CD4-positive, alpha-beta T cell treated with Interleukin-2 at 100 ng/mL for 4 hours (primary cell): ENCODE measurements around the gene MAP1B.

ENCODE experiments used
- DNase-seq: peaks from one replicate; pipeline ENCODE4 v3.0.0-alpha.2; 2020; ENCODE audit warnings: low spot score

Gene MAP1B

DNA sequence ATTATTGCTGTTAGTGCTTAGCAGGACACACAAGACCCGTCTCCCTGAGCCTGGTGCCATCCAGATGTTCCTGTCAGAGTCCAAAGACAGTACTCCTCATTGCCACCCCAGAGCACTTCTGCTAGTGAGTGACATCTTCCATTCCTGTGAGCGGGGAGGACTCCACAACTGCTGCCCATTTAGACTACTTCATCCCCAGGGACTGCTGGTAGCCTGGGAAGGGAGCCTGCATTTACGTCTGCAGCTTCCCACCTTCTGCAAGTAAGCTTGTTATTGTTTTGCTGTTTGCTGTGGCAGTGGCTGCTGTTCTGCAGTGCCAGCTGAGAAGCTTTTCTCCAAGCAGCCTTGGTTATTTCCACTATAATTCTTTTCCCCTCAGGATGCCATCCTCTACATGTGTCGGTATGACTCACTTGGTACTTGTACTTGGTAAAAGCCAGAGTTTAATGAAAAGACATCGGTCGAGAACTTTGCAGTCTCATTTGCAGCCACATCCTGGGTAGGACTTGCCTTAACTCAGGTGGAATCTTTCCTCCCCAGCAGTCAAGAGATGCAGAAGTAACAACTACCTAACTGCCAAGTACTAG is 10.6 kb upstream of the MAP1B start:
- DNase-seq, result no peak

DNA sequence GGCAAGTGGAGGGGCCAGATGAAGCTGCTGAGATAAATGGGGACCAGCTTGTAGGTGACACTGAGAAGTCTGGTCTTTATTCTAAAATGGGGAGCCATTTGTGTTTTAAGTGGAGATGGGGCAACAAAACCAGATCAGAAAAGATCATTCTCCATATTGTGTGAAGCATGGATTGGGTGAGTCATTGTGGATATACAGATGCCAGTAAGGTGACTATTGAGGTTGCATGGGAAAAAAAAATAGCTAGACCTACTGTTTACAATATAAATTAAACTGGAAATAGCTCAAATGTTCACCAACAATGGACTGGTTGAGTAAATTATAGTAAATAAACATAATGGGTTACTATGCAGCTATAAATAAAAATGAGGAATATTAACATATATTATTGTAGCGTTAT is 5.4 kb upstream of the MAP1B start:
- DNase-seq, result no peak

DNA sequence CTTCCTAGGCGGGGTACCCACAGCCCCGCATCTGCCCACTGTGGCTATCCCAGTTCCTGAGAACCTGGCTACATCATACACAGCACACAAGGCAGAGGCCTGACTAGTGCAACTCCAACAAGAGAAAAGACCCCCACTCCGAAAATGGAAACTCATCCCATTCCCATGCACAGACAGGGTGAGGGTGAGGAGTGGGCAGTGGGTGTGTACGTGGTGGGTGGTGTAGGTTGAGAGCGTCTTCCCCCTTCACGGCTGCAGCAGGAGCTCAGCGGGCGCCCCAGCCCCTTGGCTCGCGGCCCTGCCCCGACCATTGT is 501 bp upstream of the MAP1B start:
- DNase-seq, result no peak

DNA sequence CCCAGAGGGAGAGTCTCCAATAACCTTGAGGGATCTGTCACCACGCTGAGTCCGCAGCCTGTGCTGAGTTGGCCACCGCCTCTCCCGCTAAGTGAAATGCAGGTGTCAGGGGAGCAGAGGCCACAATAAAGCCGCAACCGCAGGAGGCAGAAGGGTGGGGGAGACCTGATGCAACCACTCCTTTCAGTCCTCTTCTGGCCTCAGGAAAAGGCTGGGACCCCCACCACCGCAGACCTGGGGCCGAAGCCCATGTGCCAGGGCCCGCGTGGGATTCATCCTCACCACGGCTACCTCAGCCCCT is 576 bp downstream of the MAP1B start:
- no peak for DNase-seq

DNA sequence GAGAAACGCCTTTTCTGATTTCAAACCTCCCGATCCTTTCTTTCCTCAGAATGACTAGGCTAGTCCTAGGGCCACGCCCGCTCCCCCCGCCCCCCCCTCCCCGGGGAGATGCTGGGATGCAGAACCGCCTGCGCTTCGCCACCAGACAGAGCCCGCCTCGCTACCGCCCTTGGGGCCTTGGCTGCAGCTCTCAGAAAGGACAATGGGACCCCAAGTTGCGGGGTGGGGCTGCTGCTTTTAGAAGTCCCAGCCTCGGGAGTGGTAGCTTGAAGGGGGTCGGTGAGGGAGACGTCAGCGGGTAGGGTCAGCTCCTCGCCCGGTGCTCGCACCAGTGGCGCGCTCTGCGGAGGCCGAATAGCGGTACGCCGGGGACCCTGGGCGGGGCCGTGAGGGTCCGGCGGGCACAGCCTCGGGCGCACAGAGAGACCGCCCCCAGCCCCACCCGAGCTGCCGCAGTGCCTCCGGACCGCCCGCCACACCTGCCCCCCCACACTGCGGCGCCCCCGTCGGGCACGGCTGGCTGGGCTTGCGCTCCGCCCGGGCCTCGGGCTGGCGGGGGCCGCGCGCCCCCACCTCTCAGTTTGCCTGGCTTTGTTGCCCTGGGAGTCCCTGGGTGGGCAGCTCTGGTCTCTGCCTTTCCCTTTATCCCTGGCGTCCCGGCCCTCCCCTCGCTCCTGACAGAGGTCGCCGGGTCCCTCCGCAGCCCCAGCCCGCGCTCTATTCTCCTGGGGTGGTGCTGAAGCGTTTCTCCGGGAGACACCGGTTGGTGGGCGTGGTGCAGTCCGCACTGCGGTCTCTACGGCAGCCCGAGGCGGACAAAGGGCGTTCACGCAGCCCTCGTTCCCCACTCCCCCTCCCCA is 1.2 kb downstream of the MAP1B start:
- no peak for DNase-seq

DNA sequence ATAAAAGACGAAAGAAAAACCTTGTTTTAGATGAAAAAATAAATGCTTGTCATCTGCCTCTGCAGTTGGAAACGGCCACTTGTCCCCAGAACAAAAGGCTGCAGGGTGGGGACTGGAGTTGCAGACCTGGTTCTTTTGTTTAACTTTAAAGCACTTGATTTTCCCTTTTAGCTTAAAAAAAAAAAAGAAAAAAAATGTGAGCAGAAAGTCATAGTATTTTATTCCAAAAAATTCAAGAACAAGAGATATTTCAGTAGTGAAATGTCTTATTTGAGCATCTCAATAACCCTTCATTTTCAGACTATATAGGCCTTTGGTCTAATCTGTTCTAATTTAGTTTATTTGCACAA is 1.8 kb downstream of the MAP1B start:
- no peak for DNase-seq

DNA sequence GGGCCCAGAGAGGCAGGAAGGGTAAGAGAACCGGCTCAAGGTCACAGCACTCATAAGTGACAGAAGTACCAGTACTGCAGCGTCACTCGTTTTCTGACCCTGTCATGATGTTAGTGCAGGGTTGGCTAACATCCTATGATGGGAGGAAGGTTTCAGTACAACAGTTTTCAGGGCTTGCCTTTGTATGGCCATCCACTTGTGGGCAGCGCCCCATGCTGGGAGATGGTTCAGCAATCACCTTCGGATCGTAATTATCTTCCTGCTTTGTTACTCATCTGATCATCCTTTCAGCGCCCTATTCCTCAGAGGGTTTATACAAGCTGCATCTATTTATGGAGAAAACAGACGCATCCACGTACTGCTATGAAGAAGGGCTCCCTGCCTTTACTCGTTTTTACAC is 2.4 kb downstream of the MAP1B start:
- no peak for DNase-seq

DNA sequence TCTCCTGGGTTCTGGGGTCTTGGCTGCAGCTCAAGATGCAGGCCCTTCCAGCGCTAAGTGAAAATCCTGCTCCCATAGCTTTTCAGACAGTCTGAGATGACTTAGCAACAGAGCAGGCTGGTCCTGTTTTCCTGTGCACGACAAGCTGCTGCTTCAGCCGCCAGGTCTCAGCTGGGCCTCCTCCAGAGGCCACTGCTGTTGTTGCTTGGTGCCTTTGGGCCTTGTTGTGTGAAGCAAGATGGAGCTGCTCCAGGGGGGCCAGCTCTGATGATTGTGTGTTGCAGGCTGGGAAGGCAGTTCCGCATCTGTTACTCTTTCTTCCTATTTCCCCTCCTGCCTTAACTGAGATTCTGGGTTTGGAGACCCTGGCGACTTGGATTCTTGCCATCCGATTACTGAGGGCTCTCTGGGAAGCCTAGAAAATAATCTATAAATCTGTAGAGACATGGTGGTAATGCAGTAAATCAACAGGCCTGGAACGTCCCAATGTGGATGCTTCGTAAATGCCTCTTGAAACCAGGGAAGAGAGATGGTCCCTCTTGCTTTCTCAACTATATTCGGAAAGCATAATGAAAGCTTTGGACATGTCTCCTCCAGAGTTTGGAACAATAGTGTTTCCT is 3.2 kb downstream of the MAP1B start:
- DNase-seq, result no peak

DNA sequence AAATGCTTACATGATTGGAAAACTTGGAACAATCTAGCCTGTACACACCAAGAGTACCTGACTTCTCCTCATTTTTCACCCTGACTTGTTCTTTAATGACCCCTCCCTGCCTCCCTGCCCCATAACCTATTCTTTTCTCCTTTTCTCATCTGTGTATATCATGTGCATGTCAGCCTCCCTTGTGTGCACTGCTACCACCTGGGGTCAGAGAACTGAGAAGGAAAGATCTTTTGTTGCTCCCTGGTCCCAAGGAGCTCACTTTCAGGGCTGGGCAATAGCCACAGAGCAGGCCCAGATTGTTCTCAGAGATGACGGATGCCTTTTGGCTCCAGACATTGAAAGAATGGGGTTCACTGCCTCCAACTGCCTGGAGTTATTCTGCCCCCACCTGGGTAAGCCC is 5.1 kb downstream of the MAP1B start:
- DNase-seq, result no peak

DNA sequence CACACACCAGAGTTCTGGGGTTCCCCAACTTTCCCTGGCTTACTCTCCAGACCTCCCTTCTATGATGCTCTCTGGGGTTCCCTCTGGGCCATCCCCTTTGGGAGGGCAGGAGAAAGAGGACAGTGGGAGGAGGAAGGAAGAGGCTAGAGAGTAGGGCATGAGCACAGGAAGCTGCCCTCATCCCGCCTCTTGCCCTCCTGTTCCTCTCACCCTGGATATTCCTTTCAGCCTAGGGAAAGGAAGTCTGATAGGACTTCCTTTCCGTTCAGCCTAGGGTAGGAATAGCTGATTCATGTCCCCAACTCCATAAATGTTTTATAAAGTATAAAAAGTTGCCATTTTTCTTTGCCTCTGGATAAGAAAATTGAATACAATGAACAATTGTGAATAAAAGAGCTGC is 7.4 kb downstream of the MAP1B start:
- no peak for DNase-seq

DNA sequence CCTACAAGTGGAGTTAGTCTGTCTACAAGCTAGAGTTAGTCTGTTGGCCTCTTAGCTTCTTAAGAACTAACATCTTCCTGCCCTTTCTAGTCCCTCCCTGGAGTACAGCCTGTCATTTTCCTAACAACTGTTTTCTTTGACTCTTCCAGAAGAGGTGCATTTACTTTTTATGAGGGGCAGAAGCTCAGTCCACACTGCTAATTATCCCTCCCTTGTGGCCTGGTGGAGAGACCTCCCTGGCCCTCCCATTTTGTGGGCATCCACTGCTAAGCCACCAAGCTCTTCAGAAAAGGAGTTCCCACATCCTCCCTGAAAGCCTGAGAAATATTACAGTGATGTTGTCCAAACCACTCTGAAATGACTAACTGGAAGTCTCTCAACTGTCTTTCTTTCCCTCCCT is 8.0 kb downstream of the MAP1B start:
- DNase-seq, result no peak

DNA sequence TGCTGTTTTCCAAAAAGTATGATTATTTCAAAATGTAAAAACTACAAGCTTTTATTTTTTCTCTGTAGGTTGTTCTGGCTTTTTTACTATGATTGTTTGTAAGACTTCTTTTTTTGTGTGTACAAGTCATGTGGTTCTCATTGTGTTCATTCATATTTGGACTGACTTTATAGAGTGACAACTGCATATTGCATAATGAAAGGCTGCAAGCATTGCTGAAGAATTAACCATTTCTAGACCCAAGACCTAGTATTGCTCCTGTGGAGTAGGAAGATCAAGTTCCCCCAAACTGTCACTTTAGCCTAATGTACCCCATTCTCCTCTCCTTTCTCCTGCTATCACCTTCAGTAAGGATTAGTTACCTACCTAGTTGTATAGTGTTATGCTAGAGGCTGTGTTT is 10.0 kb downstream of the MAP1B start:
- no peak for DNase-seq

DNA sequence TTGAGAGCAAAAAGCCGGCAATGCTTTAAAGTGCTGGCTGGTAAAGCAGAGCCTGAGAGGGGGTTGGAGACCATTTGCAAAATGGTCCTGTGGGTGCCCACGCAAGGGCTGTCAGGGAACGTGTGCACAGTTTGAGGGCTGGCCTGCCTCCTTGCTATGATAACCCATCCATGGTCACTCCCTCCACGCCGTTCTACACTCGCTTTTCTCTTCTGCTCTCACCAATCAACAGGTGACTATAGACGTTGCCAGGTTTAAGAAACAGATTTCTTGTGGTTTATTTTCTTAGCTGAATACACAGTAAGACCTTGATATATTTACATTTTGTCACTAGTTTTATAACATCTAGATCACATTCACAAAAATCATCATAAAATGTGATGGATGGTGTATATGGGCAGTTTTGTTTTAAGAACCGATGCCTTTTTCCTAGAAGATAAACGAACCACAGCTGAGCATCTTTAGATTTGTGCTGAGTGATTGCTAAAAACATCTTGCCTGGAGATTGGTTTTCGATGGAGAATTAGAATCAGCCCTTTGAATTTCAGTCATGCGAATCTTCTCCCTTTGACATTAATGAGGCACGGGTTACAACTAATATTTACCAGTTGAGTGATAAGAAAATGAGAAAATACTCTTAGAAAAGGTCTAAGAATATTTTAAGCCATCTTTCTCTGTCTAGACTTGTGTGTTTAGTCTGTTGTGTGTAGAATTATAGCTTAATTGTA is 13.9 kb downstream of the MAP1B start:
- no peak for DNase-seq

DNA sequence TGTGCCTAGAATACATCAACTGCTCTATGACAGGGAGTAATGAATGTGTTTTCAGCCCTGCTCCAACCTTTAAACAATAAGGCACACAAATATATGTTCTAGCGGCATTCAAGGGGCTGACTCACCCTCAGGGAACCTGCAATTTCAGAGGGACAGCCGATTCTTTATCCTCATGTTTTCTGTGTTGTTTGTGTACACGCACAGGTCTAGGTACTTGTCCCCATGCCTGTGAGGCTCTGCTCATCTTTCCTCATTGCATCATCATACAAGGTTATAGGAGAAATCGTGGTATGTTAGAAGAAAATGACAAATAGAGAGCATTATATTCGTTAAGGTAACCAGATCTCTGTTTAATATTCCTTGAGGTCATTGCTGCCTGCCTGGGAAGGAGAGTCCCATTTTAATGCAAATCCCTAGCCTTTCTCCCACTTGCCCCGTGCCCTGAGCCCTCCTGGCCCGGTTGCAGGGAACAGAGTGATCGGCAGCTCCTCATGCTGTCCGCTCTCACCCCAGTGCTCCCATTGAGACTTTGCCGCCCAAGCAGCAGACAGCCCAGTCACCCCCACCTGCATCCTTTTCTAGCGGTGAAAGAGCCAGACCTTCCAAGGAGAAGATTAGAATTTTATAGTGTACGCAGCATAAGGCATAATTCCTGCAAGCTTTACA is 14.6 kb downstream of the MAP1B start:
- no peak for DNase-seq

DNA sequence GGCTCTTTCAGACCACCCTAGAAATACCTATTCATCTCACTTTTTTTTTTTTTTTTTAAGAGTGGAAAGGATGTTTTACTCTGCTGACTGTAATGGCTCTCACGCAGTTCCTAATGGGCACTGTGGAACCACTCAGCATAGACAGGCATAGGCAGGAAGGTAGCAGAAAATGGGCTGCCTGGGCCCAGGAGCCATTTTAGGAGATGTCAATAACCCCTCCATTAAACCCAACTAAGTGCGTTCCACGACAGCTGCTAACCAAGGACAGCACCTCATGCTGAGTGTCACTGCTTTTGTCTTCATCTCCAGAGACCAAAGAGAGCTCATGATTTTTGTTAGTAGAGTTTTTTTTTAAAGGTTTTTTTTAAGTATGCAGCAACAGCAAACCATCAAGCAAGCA is 15.3 kb downstream of the MAP1B start:
- no peak for DNase-seq

DNA sequence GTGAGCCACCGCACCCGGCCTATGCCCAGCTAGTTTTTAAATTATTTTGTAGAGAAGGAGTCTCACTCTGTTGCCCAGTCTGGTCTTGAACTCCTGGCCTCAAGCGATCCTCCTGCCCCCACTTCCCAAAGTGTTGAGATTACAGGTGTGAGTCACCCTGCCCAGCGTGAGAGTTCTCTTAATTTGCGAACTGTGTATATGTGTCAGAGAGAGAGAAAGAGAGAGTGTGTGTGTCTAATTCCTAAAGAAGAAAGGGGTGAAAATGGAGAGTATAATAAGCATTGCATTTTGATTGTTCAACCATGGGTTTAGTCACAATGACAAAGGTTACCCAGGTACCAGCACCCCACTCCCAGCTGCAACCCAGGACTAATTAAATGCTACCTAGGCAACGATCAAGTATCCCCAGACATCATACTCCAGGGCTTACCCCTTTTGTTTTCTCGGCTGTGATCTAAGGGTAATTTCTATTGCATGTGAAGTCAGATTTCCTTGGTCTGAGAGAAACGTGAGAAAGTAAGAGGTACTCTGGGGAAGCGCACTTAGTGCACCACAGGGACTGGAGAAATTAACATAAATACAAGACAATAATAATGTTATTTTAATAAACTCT is 16.6 kb downstream of the MAP1B start:
- no peak for DNase-seq

DNA sequence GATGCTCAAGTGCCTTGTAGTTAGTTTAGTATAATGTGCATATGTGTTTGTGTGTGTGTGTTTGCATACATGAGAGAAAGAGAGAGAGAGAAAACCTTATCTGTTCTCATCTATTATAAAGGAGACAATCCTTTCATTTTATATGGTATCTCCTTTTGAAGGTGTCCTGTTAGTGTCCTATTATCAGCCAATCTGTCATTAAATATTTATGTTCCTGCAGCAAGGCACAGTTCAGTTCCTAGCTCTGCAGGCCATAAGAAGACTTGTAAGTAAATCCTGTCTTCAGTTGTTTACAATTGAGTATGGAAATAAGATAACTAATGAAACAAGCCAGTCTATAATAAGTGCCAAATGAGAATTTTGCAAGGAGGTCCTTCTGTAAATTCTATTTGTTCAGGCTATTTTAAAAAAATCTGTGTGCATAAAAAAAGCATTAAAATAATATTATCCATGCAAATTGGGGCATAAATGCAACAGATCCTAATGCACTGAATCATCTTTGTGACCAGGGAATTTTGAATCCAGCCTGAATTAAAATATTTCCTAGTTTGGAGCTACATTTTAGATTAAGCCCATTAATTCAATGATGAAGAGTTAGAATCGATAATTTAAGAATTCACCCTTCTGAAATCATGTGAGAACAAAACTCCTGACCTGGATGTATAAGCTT is 18.1 kb downstream of the MAP1B start:
- no peak for DNase-seq

DNA sequence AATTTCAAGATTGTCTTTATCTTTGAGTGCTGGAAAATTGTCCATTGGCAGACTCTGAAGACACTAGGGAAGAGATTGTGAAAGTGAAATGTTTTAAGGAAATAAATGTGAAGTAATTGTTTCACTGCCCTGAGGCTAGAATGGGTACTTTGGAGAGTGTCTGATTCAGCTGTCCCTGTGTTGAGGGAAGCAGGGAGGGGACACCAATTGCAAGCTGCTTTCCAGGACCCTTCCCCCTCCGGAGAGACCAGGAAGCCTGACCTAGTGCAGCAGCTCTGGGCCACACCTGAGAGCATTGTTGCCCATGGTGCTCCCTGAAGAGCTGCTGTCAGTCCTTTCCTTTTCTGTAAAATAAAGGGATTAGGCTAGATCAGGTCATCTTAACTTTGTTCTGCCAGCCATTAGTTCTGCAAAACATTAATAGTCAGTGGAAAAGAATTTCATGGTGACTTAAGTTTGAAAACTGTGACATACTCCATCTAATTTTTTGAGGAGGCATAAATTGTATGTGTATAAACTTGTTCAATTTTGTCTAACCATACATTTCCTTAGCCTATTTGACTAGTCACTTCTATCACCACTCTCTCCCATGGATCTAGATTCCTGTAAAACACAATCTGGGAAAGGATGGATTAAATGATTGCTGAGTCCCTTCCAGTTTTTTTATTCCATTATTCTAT is 18.8 kb downstream of the MAP1B start:
- DNase-seq, result no peak

DNA sequence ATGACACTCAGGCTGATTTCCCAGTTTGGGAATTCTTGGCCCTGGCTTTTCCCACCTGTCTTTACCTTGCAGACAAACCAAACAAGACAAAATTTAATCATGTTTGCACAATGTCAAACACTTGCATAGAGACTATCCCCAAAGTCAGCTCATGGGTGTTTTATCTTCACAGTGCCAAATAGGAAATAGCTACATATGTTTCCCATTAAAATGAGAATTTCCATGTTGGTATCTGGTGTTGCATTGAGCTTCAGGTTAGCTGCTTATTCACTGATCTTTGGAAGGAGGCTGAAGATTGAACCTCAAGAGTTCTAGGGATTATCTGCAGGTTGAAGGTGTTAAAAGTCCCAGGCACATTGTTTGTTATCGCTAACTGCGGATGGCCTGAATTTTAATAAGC is 19.5 kb downstream of the MAP1B start:
- no peak for DNase-seq

DNA sequence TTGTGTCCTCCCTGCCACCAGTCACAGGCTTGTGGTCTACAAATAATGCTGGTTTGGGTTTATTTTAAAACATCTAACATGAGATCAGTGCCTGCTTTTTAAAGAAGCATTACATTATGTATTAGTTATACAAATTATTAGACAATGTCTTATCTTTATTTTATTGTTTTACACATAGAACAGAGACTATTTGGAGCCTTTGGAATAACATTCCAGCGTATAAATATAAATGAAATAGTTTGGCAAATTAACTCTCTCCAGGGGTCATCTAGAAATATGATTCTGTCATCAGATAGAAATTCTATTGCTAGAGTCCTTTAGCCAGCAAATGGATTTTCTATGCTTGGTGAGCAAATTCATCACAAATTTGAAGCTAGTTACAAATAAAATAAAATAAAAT is 22.4 kb downstream of the MAP1B start:
- no peak for DNase-seq

DNA sequence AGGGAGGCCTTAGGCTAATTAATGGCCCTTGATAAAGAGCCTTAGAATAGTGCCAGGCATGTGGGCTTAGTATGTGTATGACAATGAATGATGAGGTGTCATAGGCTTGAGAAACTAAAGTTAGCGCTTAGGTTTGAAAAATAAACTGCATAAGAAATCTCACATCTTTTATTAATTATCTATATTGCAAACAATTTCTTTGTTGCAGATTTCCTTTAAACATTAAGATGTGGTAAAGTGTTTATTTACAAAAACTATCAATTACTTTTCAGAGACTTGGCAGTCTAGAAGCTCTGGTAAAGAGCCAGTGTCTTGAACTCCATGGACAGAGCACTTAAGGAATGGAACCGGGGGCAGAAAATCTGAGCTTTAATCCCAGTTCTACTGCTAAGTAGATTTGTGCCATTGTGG is 23.1 kb downstream of the MAP1B start:
- DNase-seq, result no peak
